DND-41 (cell line): ENCODE measurements around the gene SLC17A7.

Experiments used
- ATAC-seq: fragments of 200-7000 bp; cut with Tn5 transposase; 3 replicates; pipeline ENCODE4 v1.9.1; 2021; ENCODE audit warnings: low read depth; ENCODE audit not compliant: insufficient read depth
- DNase-seq: peaks from one replicate; pipeline ENCODE4 v3.0.0-alpha.2; 2020
- H2AFZ ChIP-seq: 2 replicates; pipeline ENCODE4 v1.6.0; 2012; ENCODE audit warnings: low read depth, low read length
- H3K27ac ChIP-seq: 2 replicates; pipeline ENCODE4 v1.5.1; 2012; ENCODE audit warnings: low read length, inconsistent platforms
- H3K27me3 ChIP-seq: fragments of 200-600 bp; sonication (generic); 2 replicates; pipeline ENCODE4 v1.6.0; 2012; ENCODE audit warnings: low read length, mild to moderate bottlenecking, inconsistent platforms; ENCODE audit not compliant: insufficient read depth, poor library complexity
- H3K36me3 ChIP-seq: 2 replicates; pipeline ENCODE4 v1.5.1; 2012; ENCODE audit warnings: low read length, inconsistent platforms; ENCODE audit not compliant: insufficient read depth
- H3K4me1 ChIP-seq: 2 replicates; pipeline ENCODE4 v1.5.1; 2012; ENCODE audit warnings: mild to moderate bottlenecking, low read length; ENCODE audit not compliant: insufficient read depth
- H3K4me2 ChIP-seq: 2 replicates; pipeline ENCODE4 v1.6.0; 2012; ENCODE audit warnings: mild to moderate bottlenecking, moderate library complexity, low read length, inconsistent platforms; ENCODE audit not compliant: insufficient read depth
- H3K4me3 ChIP-seq, 2 experiments: fragments of 200-600 bp in 1 of 2; shearing (Covaris generic) in 1 of 2; 2 replicates each; pipeline ENCODE4 v1.5.1; 2012 to 2016; ENCODE audit warnings: inconsistent platforms in 2 of 2, low read length in 2 of 2, mild to moderate bottlenecking in 2 of 2, low read depth in 1 of 2, moderate library complexity in 1 of 2
- H3K79me2 ChIP-seq: 2 replicates; pipeline ENCODE4 v1.6.0; 2012; ENCODE audit warnings: low read length, inconsistent platforms; ENCODE audit not compliant: insufficient read depth
- H3K9ac ChIP-seq: 2 replicates; pipeline ENCODE4 v1.6.0; 2012; ENCODE audit warnings: low read depth, mild to moderate bottlenecking, inconsistent platforms, low read length, moderate library complexity
- H3K9me3 ChIP-seq: 2 replicates; pipeline ENCODE4 v1.5.1; 2012; ENCODE audit warnings: low read length, moderate library complexity, mild to moderate bottlenecking, inconsistent platforms; ENCODE audit not compliant: insufficient read depth, severe bottlenecking
- H4K20me1 ChIP-seq: 2 replicates; pipeline ENCODE4 v1.6.0; 2012; ENCODE audit warnings: low read length; ENCODE audit not compliant: insufficient read depth
- CTCF ChIP-seq: IDR thresholded peaks from 2 replicates; pipeline ENCODE4 v1.5.1; 2012; ENCODE audit warnings: borderline replicate concordance, low read length, moderate library complexity, mild to moderate bottlenecking; ENCODE audit not compliant: poor library complexity, severe bottlenecking; ENCODE audit errors: extremely low read depth
- EZH2 ChIP-seq: IDR thresholded peaks from 3 replicates; pipeline ENCODE4 v1.6.1; 2012; ENCODE audit warnings: borderline replicate concordance, low read depth, mild to moderate bottlenecking, moderate library complexity, low read length, inconsistent platforms; ENCODE audit not compliant: severe bottlenecking

The SLC17A7 gene

GRCh38 chr19:49441960-49442350 is 628 bp upstream of the SLC17A7 start:
- Histone ChIP-seq H3K27me3 (peaks cover 23% of the 10 kb centered on the region), H3K4me2 (no peak overlapping the region), H3K9me3 (no peaks in the 10 kb centered on the region), H3K4me3 (no peak overlapping the region), H3K27ac (no peak overlapping the region), H3K79me2 (no peaks in the 10 kb centered on the region), H4K20me1 (peaks cover 6% of the 10 kb centered on the region; the same call in 1 of the 2 replicates), H3K36me3 (peaks cover 5% of the 10 kb centered on the region), H3K9ac (no peak overlapping the region), H3K4me1 (peaks cover 16% of the 10 kb centered on the region), H2AFZ (no peak overlapping the region)
- no peak for DNase-seq
- no peak for TF ChIP-seq CTCF
- no peak for TF ChIP-seq EZH2
- no peak for ATAC-seq

- Histone ChIP-seq H2AFZ (no peak overlapping the region), H3K27me3 (peaks cover 25% of the 10 kb centered on the region), H3K4me3 (no peak overlapping the region), H3K27ac (no peak overlapping the region), H4K20me1 (peaks cover 4% of the 10 kb centered on the region; the same call in 1 of the 2 replicates), H3K4me1 (peaks cover 16% of the 10 kb centered on the region), H3K9ac (no peak overlapping the region), H3K79me2 (no peaks in the 10 kb centered on the region), H3K9me3 (no peaks in the 10 kb centered on the region), H3K4me2 (no peak overlapping the region), H3K36me3 (no peaks in the 10 kb centered on the region)
- ATAC-seq (no peak), DNase-seq (no peak)
- no peak for TF ChIP-seq EZH2
- no peak for TF ChIP-seq CTCF
Observed at GRCh38 chr19:49440439-49441209, 703 bp downstream of the SLC17A7 start.

- TF ChIP-seq EZH2, result no peak
- TF ChIP-seq CTCF, result no peak
Observed at GRCh38 chr19:49439836-49440235, 1.5 kb downstream of the SLC17A7 start.

More at GRCh38 chr19:49439836-49440235, 1.5 kb downstream of the SLC17A7 start:
- ATAC-seq (no peak), DNase-seq (no peak)
- Histone ChIP-seq H3K27me3 (peaks cover 25% of the 10 kb centered on the region), H3K9me3 (no peaks in the 10 kb centered on the region), H3K36me3 (no peaks in the 10 kb centered on the region), H3K9ac (no peak overlapping the region), H4K20me1 (peaks cover 4% of the 10 kb centered on the region; the same call in 1 of the 2 replicates), H3K27ac (no peak overlapping the region), H3K79me2 (no peaks in the 10 kb centered on the region), H3K4me1 (peaks cover 16% of the 10 kb centered on the region), H2AFZ (no peak overlapping the region), H3K4me2 (no peak overlapping the region), H3K4me3 (no peak overlapping the region)
